NCI-H774 (cell line): ENCODE measurements around the gene MAGEA9B.
"Not testable (repeated sequence)": the region's sequence is repeated elsewhere in the genome, so short reads cannot be mapped to it uniquely, and the experiment has no call there.

Source experiments
- DNase-seq: peaks from one replicate; lab custom pipeline; 2025; lab: John Stamatoyannopoulos, UW

The MAGEA9B gene

GRCh38 chrX:149534926-149535602 is 52.2 kb downstream of the MAGEA9B start:
- not testable (repeated sequence) for DNase-seq

- not testable (repeated sequence) for DNase-seq
These were observed 53.3 kb downstream of the MAGEA9B start for GRCh38 chrX:149533999-149534398.

- DNase-seq, result not testable (repeated sequence)
These were observed 54.4 kb downstream of the MAGEA9B start for GRCh38 chrX:149532868-149533267.
